HG02981 (cell line): Measurements from ENCODE around the gene HSPG2.
"Not testable (repeated sequence)": the region's sequence is repeated elsewhere in the genome, so short reads cannot be mapped to it uniquely, and the experiment has no call there.

ENCODE experiments used
- ATAC-seq: cut with Tn5 transposase; IDR thresholded peaks from one replicate; pipeline ENCODE4 v1.9.1; 2021; ENCODE audit warnings: mild to moderate bottlenecking, moderate library complexity; ENCODE audit not compliant: unreplicated experiment

Gene HSPG2

GRCh38 chr1:21830792-21831453 is 106.2 kb downstream of the HSPG2 start:
- no peak for ATAC-seq

DNA sequence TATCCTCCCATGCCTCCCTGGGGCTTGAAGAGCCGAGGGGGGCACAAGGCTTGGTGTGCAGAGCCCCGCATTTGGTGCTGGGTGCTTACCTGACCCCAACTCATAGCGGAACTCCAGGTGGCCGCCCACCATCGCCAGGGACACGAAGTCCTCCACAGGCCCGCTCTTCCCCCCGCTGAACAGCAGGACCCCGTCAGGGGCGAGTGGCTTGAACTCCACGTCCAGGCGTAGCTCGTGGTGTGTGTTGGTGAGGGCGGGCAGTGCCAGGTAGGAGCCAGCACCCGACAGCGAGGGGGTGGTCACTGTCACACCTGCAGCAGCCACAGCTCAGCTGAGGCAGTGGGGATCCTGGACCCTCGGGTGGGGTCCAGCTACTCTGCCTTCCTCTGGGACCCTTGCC is 107.8 kb downstream of the HSPG2 start:
- no peak for ATAC-seq

DNA sequence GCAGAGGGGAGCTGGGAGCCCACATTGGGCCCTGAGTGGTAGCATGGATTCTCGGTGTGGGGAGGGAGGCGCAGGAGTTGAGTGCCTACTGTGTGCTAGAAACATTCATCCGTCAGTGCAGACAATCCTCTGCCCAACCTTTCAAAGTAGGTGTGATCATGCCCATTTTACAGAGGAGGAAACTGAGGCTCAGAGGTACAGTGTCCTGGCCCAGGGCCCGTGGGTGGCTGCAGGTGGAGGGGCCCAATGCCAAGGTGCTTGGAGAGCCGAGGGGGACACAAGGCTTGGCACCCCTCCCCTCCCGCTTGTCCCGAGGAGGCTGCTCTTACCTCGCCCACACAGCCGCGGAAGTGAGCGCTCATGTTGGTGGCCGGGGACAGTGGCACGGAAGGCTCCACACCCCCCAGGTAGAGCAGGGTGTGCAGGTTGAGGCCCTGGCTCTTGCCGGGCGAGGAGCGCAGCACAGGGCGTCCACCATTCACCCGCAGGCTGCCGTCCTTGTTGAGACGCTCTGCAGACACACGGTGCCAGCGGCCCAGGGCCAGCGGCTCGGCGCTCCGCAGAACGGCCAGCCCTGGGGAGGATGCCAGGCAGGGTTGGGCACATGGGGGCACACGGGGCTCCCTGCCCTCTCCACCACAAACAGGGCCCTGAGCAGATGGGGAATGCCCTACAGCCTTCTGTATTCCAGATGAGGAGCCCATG is 108.5 kb downstream of the HSPG2 start:
- ATAC-seq, result no peak

GRCh38 chr1:21828075-21828474 is 109.0 kb downstream of the HSPG2 start:
- ATAC-seq, result no peak

GRCh38 chr1:21827141-21827679 is 109.9 kb downstream of the HSPG2 start:
- ATAC-seq, result no peak

DNA sequence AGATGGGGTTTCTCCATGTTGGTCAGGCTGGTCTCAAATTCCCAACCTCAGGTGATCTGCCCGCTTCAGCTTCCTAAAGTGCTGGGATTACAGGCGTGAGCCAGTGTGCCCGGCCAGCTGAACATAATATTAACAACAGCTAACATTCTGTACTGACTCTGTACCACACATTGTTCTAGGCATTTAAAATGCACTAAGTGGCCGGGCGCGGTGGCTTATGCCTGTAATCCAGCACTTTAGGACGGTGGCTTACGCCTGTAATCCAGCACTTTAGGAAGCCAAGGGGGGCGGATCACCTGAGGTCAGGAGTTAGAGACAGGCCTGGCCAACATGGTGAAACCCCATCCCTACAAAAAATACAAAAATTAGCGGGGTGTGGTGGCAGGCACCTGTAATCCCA is 110.4 kb downstream of the HSPG2 start:
- not testable (repeated sequence) for ATAC-seq

DNA sequence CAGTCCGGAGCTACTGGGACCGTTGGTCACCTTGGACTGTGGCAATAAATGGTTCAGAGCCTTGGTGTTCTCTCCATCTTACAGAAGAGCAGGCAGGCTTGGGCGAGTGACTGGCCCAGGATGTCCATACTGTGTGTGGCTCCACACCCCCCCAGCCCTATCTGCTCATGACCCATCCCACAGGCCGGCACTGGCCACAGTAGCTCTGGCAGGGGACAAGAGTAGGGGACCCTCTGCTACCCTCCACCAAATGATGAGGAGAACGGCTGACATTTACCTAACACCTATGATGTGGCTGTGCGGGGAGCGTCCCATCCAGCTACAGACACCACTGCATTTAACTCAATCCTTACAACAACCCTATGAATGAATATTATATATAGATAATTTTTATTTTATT is 111.7 kb downstream of the HSPG2 start:
- no peak for ATAC-seq

- no peak for ATAC-seq
Observed at GRCh38 chr1:21824926-21825325, 112.2 kb downstream of the HSPG2 start.

DNA sequence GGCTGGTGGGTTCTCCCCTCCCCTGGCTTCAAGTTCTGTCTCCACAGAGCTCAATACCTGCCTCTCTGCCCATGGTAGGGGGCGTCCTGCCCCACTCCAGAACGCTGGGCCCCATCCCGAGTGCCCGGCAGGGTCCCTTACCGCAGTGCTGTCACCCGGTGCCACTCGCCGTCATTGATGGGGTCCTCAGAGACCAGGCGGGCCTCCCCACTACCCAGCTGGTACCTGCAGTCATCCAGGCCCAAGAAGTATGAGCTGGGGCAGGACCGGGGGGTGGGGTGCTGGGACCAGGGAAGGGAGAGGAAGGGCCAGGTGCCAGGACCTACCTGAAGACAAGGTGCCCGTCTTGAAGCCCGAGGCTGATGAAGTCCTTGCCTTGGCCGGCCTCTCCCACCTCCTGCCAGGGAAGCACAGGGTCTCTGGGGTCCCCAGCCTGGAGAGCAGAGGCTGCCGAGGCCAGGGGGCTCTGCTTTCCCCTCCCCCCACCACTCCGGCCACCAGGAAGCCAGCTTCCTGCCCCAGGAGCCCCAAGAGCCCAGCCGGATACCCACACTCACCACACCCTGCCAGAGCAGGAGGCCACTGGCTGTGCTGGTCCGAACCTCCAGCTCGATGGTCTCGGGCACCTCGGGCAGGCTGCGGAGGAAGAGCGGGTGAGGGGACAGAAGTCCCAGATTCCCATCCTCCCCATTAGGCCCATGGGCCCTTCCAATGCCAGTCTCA is 113.0 kb downstream of the HSPG2 start:
- no peak for ATAC-seq

DNA sequence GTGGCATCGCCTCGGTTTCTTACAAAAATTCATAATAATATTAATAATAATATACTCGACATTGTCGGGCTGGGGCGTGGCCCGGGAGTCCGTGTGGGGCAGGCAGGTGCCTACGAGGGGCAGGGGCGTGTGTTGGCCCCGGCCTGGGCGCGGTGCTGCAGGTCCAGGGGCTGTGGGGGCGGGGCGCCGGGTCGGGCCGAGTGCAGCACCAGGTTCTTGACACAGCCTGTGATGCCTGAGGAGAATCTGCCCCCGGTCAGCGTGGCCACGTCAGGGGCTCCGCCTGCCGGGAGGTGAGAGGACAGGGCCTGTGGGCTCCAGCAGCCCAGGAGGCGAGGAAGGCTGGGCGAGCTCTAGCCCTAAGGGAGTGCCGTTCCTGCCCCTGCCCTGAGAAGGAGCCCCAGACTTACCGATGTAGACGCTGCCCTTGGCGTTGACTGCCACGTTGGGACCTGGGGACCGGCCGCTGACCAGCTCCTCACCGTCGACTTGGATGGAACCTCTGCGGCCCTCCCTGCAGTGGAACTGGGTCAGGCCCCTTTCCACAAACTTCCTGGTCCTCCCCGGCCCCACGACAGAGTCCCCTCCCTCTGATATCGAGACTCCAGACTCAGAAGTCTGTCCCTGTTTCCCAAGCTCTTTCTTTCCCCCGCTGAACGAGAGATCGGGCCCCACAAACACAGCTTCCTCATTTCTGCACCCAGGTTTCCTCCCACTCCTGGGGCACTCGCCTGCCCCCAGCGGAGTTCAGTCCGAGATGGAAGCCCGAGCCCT is 113.7 kb downstream of the HSPG2 start:
- ATAC-seq, result no peak

GRCh38 chr1:21822349-21822748 is 114.8 kb downstream of the HSPG2 start:
- no peak for ATAC-seq

GRCh38 chr1:21821385-21822019 is 115.6 kb downstream of the HSPG2 start:
- no peak for ATAC-seq

GRCh38 chr1:21820597-21821232 is 116.4 kb downstream of the HSPG2 start:
- no peak for ATAC-seq

DNA sequence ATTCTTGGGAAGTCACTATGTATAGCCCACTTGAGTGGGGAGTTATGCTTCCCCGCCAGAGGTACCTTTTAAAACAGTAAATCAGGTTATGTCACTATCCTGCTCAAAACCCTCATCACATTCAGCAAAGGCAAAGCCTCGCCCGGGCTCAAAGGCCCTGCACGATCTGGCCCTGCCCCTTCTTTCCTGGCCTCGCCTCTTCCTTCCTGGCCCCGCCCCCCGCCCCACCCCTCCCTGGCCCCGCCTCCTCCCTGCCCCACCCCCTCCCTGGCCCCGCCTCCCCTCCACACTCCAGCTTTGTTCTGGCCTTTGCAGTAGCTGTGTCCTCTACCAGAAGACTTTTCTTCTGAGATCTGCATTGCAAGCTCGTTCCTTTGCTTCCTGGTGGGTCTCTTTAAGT is 118.5 kb downstream of the HSPG2 start:
- no peak for ATAC-seq

- ATAC-seq, result no peak
Observed at GRCh38 chr1:21816602-21817302, 120.4 kb downstream of the HSPG2 start.

DNA sequence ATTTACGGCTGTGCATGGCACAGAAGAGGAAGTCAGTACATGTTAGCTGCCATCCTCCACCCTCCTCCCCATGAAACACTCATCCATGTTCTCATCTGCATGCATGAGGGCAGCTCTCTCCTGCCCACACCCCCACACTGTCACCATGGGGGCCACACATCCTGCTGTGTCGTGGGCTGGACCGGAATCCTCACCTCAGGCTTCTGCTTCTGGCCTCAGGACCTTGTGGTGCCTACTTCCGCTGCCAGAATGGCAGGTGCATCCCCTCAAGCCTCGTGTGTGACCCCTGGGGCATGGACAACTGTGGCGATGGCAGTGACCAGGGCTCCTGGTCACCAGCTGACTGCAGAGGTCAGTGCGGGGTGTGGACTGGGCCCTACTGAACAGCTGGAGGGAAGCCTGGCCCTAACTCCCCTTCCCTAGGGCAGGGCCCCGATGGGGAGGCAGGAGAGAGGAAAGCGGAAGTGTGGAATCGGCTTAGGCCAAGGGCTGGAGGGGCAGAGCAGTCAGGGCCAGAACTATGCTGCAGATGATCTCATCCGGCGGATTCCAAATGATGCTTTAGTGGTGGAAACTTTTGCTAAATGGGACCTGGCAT is 121.3 kb downstream of the HSPG2 start:
- no peak for ATAC-seq

- ATAC-seq, result no peak
Observed at GRCh38 chr1:21814981-21815582, 122.0 kb downstream of the HSPG2 start.

DNA sequence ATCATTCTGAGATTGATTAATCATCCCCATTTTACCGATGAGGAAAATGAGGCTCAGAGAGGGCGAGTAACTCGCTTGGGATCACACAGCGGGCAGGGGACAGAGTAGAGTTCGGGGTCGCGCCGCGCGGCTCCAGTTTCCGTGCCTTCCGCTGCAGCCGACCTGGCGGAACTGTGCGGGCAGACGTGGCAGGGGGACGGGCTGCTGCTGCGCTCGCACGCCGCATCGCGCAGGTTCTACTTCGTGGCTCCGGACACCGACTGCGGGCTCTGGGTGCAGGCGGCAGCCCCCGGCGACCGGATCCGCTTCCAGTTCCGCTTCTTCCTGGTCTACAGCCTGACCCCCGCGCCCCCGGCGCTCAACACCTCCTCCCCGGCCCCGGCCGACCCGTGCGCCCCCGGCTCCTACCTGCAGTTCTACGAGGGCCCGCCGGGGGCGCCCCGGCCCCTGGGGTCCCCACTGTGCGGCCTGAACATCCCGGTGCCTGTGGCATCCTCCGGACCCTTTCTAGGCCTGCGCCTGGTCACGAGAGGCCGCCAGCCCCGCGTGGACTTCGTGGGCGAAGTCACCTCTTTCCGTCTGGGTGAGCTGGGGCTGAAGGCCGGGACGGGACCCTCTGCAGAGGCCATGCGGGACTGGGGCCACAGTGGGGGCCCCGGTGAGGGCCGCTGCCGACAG is 122.7 kb downstream of the HSPG2 start:
- ATAC-seq, result no peak
